ENCODE results near the gene SBK1. TPM values are rescaled to one million over a fixed set of nuclear protein-coding genes. Genes with fewer than 3 reads are reported as not detected.
A peak's percentile ranks its signal among the peaks of the same experiment; 100 is the strongest.

SBK1 gene
- total RNA-seq, 1 donor from 2014 or later: 10.5 TPM

DNA sequence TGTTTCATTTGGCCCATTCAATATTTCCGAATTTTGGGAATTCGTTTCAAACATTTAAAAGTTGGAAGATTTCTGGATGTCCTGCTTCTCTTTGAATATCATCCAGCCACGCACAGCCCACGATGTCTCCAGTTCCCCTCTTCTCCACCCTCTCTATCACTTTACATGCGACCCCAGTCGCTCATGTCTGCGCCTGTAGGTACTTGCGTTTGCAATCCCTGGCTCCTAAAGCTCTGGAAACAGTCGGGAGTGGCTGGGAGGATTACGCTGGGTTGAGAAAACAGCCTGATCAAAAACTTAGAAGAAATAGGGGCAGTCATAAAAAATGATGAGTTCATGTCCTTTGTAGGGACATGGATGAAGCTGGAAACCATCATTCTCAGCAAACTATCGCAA is 1.5 kb upstream of the SBK1 start:
- TF ChIP-seq, protein P1, sequence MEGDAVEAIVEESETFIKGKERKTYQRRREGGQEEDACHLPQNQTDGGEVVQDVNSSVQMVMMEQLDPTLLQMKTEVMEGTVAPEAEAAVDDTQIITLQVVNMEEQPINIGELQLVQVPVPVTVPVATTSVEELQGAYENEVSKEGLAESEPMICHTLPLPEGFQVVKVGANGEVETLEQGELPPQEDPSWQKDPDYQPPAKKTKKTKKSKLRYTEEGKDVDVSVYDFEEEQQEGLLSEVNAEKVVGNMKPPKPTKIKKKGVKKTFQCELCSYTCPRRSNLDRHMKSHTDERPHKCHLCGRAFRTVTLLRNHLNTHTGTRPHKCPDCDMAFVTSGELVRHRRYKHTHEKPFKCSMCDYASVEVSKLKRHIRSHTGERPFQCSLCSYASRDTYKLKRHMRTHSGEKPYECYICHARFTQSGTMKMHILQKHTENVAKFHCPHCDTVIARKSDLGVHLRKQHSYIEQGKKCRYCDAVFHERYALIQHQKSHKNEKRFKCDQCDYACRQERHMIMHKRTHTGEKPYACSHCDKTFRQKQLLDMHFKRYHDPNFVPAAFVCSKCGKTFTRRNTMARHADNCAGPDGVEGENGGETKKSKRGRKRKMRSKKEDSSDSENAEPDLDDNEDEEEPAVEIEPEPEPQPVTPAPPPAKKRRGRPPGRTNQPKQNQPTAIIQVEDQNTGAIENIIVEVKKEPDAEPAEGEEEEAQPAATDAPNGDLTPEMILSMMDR (IDR thresholded peaks at IDR 0.05; ENCODE audit: insufficient read depth, low read length, poor library complexity, severe bottlenecking): no peak
- no peaks in the 10 kb centered on the region for H3K36me3 ChIP-seq (ENCODE audit: control insufficient read depth, insufficient read depth, low read length)
- peaks cover 22% of the 10 kb centered on the region for H3K27me3 ChIP-seq (ENCODE audit: control insufficient read depth, insufficient read depth, low read length)
- H3K4me3 ChIP-seq (ENCODE audit: low read depth, low read length): no peak overlapping the region
- DNase-seq (ENCODE audit: low read depth): no peak

DNA sequence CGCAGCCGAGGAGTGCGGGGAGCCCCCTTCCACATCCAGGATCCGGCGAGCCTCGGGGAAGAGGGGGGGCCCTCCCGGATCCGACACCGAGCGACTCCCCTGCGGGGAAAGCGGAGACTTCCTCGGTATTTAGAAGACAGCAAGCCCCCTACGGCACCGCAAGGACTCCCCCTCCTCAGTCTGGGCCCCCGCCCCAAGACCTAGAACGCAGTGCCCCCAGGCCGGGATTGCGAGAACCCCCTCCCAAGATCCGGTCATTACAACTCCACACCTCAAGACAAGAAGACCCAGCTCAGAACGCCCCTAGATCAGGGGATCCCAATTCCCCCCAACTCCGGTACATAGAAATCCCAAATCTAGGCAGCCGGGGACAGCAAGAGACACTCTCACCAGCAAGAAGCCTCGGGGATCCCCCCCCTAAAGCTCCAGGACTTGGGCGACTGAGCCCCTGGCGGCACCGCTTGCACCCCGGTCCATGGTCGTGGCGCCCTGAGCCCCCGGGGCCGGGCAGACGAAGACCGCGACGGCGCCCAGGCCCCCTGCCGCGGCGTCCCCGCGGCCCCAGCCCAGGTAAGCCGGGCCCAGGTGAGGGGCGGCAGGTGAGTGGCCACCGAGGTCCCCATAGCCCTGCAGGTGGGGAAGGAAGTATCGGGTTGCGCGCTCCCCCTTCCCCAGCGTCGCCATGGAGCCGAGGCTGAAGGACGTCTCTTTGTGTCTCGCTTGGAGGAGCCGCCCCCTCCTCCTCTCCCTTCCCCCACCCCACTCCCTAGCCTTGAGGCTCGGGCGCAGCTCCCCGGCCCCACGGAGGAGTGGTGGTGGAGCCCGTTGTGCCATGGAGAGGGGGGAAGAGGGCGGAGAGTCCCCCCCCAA is 641 bp downstream of the SBK1 start:
- no peak for DNase-seq (ENCODE audit: low read depth)

DNA sequence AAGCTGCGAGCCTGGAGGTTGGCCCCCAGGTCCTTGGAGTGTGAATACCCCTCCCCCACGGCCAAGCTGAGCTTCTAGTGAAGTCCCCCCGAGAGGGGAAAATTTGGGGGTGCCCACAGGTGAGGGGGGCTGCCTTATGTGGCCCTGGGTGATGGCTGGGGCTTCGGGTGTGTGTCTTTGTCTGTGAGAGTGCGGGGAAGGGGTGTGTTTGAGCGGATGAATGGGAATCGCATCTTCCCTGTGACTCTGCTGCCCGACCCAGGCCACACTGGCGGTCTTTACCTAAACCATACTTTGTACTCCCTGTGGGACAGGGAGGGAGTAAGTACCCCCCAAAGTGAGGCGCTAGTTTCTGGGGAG is 1.3 kb downstream of the SBK1 start:
- TF ChIP-seq, protein P1 (IDR thresholded peaks at IDR 0.05; ENCODE audit: insufficient read depth, low read length, poor library complexity, severe bottlenecking): no peak
- Histone ChIP-seq H3K4me3 (ENCODE audit: low read depth, low read length) (peak overlapping the region; percentile 40), H3K27me3 (ENCODE audit: control insufficient read depth, insufficient read depth, low read length) (peaks cover 22% of the 10 kb centered on the region), H3K36me3 (ENCODE audit: control insufficient read depth, insufficient read depth, low read length) (no peaks in the 10 kb centered on the region)
- no peak for DNase-seq (ENCODE audit: low read depth)

More for the DNA sequence above, 641 bp downstream of the SBK1 start:
- TF ChIP-seq, protein P1 (IDR thresholded peaks at IDR 0.05; ENCODE audit: insufficient read depth, low read length, poor library complexity, severe bottlenecking): no peak
- H3K27me3 ChIP-seq (ENCODE audit: control insufficient read depth, insufficient read depth, low read length): peaks cover 22% of the 10 kb centered on the region
- peak overlapping the region; percentile 40 for H3K4me3 ChIP-seq (ENCODE audit: low read depth, low read length)
- no peaks in the 10 kb centered on the region for H3K36me3 ChIP-seq (ENCODE audit: control insufficient read depth, insufficient read depth, low read length)

DNA sequence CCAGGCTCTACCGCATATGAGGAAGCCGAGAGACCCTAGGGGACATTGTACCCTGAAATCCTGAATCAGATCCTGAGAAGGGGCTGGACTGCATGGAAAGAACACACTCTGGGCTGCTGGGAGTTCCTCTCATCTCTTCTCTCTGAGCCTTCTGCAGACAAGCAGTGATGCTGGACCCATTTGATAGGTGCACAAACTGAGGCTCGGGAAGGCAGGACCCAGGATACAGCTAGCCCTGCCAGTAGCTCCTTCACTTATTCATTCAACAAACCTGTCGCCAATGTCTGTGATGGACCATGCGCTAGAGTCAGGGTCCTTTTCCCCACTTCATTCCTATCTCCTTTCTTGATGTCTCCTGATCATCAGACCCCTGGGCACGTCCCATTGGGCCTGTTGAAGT is 1.9 kb downstream of the SBK1 start:
- Histone ChIP-seq H3K4me3 (ENCODE audit: low read depth, low read length) (no peak overlapping the region), H3K36me3 (ENCODE audit: control insufficient read depth, insufficient read depth, low read length) (no peaks in the 10 kb centered on the region), H3K27me3 (ENCODE audit: control insufficient read depth, insufficient read depth, low read length) (peaks cover 22% of the 10 kb centered on the region)
- TF ChIP-seq, protein P1 (IDR thresholded peaks at IDR 0.05; ENCODE audit: insufficient read depth, low read length, poor library complexity, severe bottlenecking): no peak
- DNase-seq (ENCODE audit: low read depth): no peak

DNA sequence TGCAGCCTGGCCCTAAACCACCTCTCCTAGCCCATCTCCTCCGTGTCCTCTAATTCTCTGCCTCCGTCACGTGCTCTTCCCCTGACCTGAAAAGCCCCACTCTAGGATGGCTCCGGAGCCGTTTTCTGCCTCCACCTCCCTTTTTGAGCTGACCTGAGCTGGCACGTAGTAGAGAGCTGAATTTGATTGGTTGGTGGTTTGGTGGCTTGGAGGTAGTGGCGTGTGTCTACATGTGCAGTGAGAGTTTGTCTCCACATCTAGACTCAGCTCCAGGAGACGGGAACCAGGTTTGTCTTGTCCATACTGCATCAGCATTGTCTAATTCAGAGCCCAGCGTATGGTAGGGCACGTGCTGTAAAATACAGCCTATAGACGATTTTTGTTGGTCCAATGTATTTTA is 3.0 kb downstream of the SBK1 start:
- no peaks in the 10 kb centered on the region for H3K36me3 ChIP-seq (ENCODE audit: control insufficient read depth, insufficient read depth, low read length)
- DNase-seq (ENCODE audit: low read depth): no peak
- H3K4me3 ChIP-seq (ENCODE audit: low read depth, low read length): no peak overlapping the region
- H3K27me3 ChIP-seq (ENCODE audit: control insufficient read depth, insufficient read depth, low read length): peaks cover 22% of the 10 kb centered on the region
- TF ChIP-seq, protein P1 (IDR thresholded peaks at IDR 0.05; ENCODE audit: insufficient read depth, low read length, poor library complexity, severe bottlenecking): no peak

DNA sequence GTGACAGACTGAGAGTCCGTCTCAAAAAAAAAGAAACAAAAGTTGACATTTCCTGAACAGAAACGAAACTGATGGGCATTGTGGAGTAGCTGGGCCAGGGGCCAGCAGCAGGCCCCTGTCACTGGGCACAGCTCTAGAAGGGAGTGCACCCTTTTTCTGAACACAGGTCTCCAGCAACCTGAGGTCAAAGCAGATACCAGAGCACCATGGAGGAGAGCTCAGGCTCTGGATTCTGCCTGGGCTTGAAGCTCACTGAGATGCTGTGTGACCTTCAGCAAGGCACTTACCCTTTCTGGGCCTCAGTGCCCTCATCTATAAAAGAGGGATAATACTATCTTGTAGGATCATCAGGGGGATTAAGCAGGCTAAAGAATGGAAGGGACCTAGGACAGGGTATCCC is 5.0 kb downstream of the SBK1 start:
- TF ChIP-seq, protein P1 (IDR thresholded peaks at IDR 0.05; ENCODE audit: insufficient read depth, low read length, poor library complexity, severe bottlenecking): no peak
- DNase-seq (ENCODE audit: low read depth): no peak
- no peak overlapping the region for H3K4me3 ChIP-seq (ENCODE audit: low read depth, low read length)
- H3K27me3 ChIP-seq (ENCODE audit: control insufficient read depth, insufficient read depth, low read length): peaks cover 22% of the 10 kb centered on the region
- H3K36me3 ChIP-seq (ENCODE audit: control insufficient read depth, insufficient read depth, low read length): no peaks in the 10 kb centered on the region

Data from kidney epithelial cell (primary cell).